ENCODE measurements around the gene CHURC1. TPM values are rescaled to one million over a fixed set of nuclear protein-coding genes. Genes with fewer than 3 reads are reported as not detected.

The CHURC1 gene
- 10 to 100 TPM; 67.6 to 89.7 TPM for total RNA-seq

GRCh38 chr14:64914237-64915028, at the start of gene CHURC1:
Gene CHURC1 (plus strand): TSS chr14:64914455. CDS start chr14:64914496, 41 bp downstream.
- peak; percentile 93 for ATAC-seq (ENCODE audit: low read depth)
- Mint-ChIP-seq H3K36me3 (peaks cover 19% of the 10 kb centered on the region), H3K4me1 (peaks cover 30% of the 10 kb centered on the region)

GRCh38 chr14:64865109-64865508, 49.1 kb upstream of the CHURC1 start:
- Mint-ChIP-seq H3K4me3 (no peak overlapping the region), H3K27me3 (peaks cover 41% of the 10 kb centered on the region), H3K27ac (no peak overlapping the region), H3K36me3 (no peaks in the 10 kb centered on the region), H3K9me3 (no peaks in the 10 kb centered on the region), H3K4me1 (no peaks in the 10 kb centered on the region)
- POLR2A ChIA-PET = no interaction called here
- no peak for DNase-seq
- ATAC-seq (ENCODE audit: low read depth) = no peak

More at GRCh38 chr14:64914237-64915028, at the start of gene CHURC1:
- H3K9me3 Mint-ChIP-seq = no peaks in the 10 kb centered on the region
- peak; percentile 87 for DNase-seq
- peaks cover 12% of the 10 kb centered on the region for H3K27me3 Mint-ChIP-seq
- POLR2A ChIA-PET = interaction anchor here (0.7 to 2.2 kb wide), 10 partner anchors 10 to 145 kb away, joined by 3 to 17 read pairs (median 5); partner anchors contain the start of gene FNTB
- H3K4me3 Mint-ChIP-seq = peak within 1 kb of the TSS; percentile 95
- H3K27ac Mint-ChIP-seq = peak within 1 kb of the TSS; percentile 91

GRCh38 chr14:64865992-64866391, 48.3 kb upstream of the CHURC1 start:
- Mint-ChIP-seq H3K4me1 (no peaks in the 10 kb centered on the region), H3K36me3 (no peaks in the 10 kb centered on the region), H3K27ac (no peak overlapping the region), H3K27me3 (peaks cover 45% of the 10 kb centered on the region), H3K4me3 (no peak overlapping the region), H3K9me3 (no peaks in the 10 kb centered on the region)
- DNase-seq (no peak), ATAC-seq (ENCODE audit: low read depth) (no peak)
- POLR2A ChIA-PET = no interaction called here

- Mint-ChIP-seq H3K27ac (no peak overlapping the region), H3K4me3 (no peak overlapping the region), H3K4me1 (no peaks in the 10 kb centered on the region), H3K27me3 (peaks cover 47% of the 10 kb centered on the region), H3K36me3 (no peaks in the 10 kb centered on the region), H3K9me3 (no peaks in the 10 kb centered on the region)
- POLR2A ChIA-PET = no interaction called here
- DNase-seq = no peak
- no peak for ATAC-seq (ENCODE audit: low read depth)
Measured at GRCh38 chr14:64867182-64867581, 47.1 kb upstream of the CHURC1 start.

- POLR2A ChIA-PET = interaction anchor here (1.0 kb wide), 1 partner anchor 25 kb away, joined by 3 read pairs; no protein-coding TSS in a partner anchor
- no peaks in the 10 kb centered on the region for H3K9me3 Mint-ChIP-seq
- H3K27me3 Mint-ChIP-seq = peaks cover 46% of the 10 kb centered on the region
- no peaks in the 10 kb centered on the region for H3K36me3 Mint-ChIP-seq
- DNase-seq (no peak), ATAC-seq (ENCODE audit: low read depth) (no peak)
- no peak overlapping the region for H3K27ac Mint-ChIP-seq
- no peaks in the 10 kb centered on the region for H3K4me1 Mint-ChIP-seq
- no peak overlapping the region for H3K4me3 Mint-ChIP-seq
Measured at GRCh38 chr14:64868379-64868778, 45.9 kb upstream of the CHURC1 start.

- Mint-ChIP-seq H3K4me1 (no peaks in the 10 kb centered on the region), H3K36me3 (no peaks in the 10 kb centered on the region), H3K9me3 (no peaks in the 10 kb centered on the region), H3K27me3 (peaks cover 49% of the 10 kb centered on the region), H3K27ac (no peak overlapping the region), H3K4me3 (no peak overlapping the region)
- DNase-seq (no peak), ATAC-seq (ENCODE audit: low read depth) (no peak)
- POLR2A ChIA-PET = interaction anchor here (1.0 kb wide), 1 partner anchor 24 kb away, joined by 3 read pairs; no protein-coding TSS in a partner anchor
Measured at GRCh38 chr14:64868841-64869240, 45.4 kb upstream of the CHURC1 start.

GRCh38 chr14:64870160-64870559, 44.1 kb upstream of the CHURC1 start:
- no peaks in the 10 kb centered on the region for H3K4me1 Mint-ChIP-seq
- DNase-seq (no peak), ATAC-seq (ENCODE audit: low read depth) (no peak)
- H3K27ac Mint-ChIP-seq = no peak overlapping the region
- no peaks in the 10 kb centered on the region for H3K9me3 Mint-ChIP-seq
- POLR2A ChIA-PET = no interaction called here
- no peaks in the 10 kb centered on the region for H3K36me3 Mint-ChIP-seq
- H3K27me3 Mint-ChIP-seq = peaks cover 49% of the 10 kb centered on the region
- no peak overlapping the region for H3K4me3 Mint-ChIP-seq

GRCh38 chr14:64871344-64871743, 42.9 kb upstream of the CHURC1 start:
- no peak for ATAC-seq (ENCODE audit: low read depth)
- POLR2A ChIA-PET = no interaction called here
- H3K4me1 Mint-ChIP-seq = no peaks in the 10 kb centered on the region
- no peaks in the 10 kb centered on the region for H3K36me3 Mint-ChIP-seq
- peaks cover 56% of the 10 kb centered on the region for H3K27me3 Mint-ChIP-seq
- H3K27ac Mint-ChIP-seq = no peak overlapping the region
- DNase-seq = no peak
- H3K9me3 Mint-ChIP-seq = no peaks in the 10 kb centered on the region
- no peak overlapping the region for H3K4me3 Mint-ChIP-seq

GRCh38 chr14:64873506-64874219, 40.6 kb upstream of the CHURC1 start:
- no peak for ATAC-seq (ENCODE audit: low read depth)
- H3K4me1 Mint-ChIP-seq = no peaks in the 10 kb centered on the region
- no peaks in the 10 kb centered on the region for H3K36me3 Mint-ChIP-seq
- POLR2A ChIA-PET = no interaction called here
- no peak overlapping the region for H3K27ac Mint-ChIP-seq
- H3K4me3 Mint-ChIP-seq = no peak overlapping the region
- no peak for DNase-seq
- H3K27me3 Mint-ChIP-seq = peaks cover 67% of the 10 kb centered on the region
- H3K9me3 Mint-ChIP-seq = no peaks in the 10 kb centered on the region

- H3K36me3 Mint-ChIP-seq = no peaks in the 10 kb centered on the region
Measured at GRCh38 chr14:64875350-64875749, 38.9 kb upstream of the CHURC1 start.

GRCh38 chr14:64877846-64878245, 36.4 kb upstream of the CHURC1 start:
- Mint-ChIP-seq H3K4me3 (no peak overlapping the region), H3K27me3 (peaks cover 73% of the 10 kb centered on the region), H3K4me1 (peaks cover 10% of the 10 kb centered on the region), H3K9me3 (no peaks in the 10 kb centered on the region), H3K36me3 (no peaks in the 10 kb centered on the region), H3K27ac (no peak overlapping the region)
- ATAC-seq (ENCODE audit: low read depth) = no peak
- no peak for DNase-seq
- POLR2A ChIA-PET = no interaction called here

More at GRCh38 chr14:64875350-64875749, 38.9 kb upstream of the CHURC1 start:
- DNase-seq (no peak), ATAC-seq (ENCODE audit: low read depth) (no peak)
- Mint-ChIP-seq H3K27ac (no peak overlapping the region), H3K4me1 (no peaks in the 10 kb centered on the region), H3K27me3 (peaks cover 66% of the 10 kb centered on the region), H3K9me3 (no peaks in the 10 kb centered on the region), H3K4me3 (no peak overlapping the region)
- POLR2A ChIA-PET = no interaction called here

- Mint-ChIP-seq H3K9me3 (no peaks in the 10 kb centered on the region), H3K4me1 (peaks cover 12% of the 10 kb centered on the region), H3K4me3 (peak overlapping the region; percentile 44), H3K27me3 (peaks cover 77% of the 10 kb centered on the region), H3K27ac (no peak overlapping the region), H3K36me3 (no peaks in the 10 kb centered on the region)
- POLR2A ChIA-PET = no interaction called here
- no peak for ATAC-seq (ENCODE audit: low read depth)
- DNase-seq = peak; percentile 42
Measured at GRCh38 chr14:64878837-64879634, 35.2 kb upstream of the CHURC1 start.

GRCh38 chr14:64879635-64880220, 34.5 kb upstream of the CHURC1 start, which contains the start of gene SPTB:
Gene SPTB (minus strand): TSS chr14:64879907. CDS start chr14:64823094, 56,813 bp downstream.
- H3K4me3 Mint-ChIP-seq = peak within 1 kb of the TSS; percentile 83
- H3K27me3 Mint-ChIP-seq = peaks cover 77% of the 10 kb centered on the region
- no peaks in the 10 kb centered on the region for H3K9me3 Mint-ChIP-seq

More at GRCh38 chr14:64879635-64880220, 34.5 kb upstream of the CHURC1 start, which contains the start of gene SPTB:
- peak; percentile 82 for ATAC-seq (ENCODE audit: low read depth)
- Mint-ChIP-seq H3K27ac (no peak within 1 kb of the TSS), H3K36me3 (no peaks in the 10 kb centered on the region), H3K4me1 (peaks cover 12% of the 10 kb centered on the region)
- peak; percentile 66 for DNase-seq
- POLR2A ChIA-PET = no interaction called here

All from activated naive CD8-positive, alpha-beta T cell treated with anti-CD3 and anti-CD28 coated beads, Interleukin-2, amount 10 ng/mL, durations not matched to agents 7 days and 5 days (primary cell).